Activated CD4-positive, CD25-positive, alpha-beta regulatory T cell treated with anti-CD3 and anti-CD28 coated beads, Interleukin-2, amount 50 U/mL, for 24 hours (primary cell): Measurements from ENCODE around the gene TIE1.

ENCODE experiments used
- ATAC-seq, 2 donors: fragments of 150-1000 bp; cut with Tn5 transposase; one replicate each; pipeline ENCODE4 v1.10.0; 2021; ENCODE audit warnings: mild to moderate bottlenecking in 1 of 2, moderate library complexity in 1 of 2

The TIE1 gene

DNA sequence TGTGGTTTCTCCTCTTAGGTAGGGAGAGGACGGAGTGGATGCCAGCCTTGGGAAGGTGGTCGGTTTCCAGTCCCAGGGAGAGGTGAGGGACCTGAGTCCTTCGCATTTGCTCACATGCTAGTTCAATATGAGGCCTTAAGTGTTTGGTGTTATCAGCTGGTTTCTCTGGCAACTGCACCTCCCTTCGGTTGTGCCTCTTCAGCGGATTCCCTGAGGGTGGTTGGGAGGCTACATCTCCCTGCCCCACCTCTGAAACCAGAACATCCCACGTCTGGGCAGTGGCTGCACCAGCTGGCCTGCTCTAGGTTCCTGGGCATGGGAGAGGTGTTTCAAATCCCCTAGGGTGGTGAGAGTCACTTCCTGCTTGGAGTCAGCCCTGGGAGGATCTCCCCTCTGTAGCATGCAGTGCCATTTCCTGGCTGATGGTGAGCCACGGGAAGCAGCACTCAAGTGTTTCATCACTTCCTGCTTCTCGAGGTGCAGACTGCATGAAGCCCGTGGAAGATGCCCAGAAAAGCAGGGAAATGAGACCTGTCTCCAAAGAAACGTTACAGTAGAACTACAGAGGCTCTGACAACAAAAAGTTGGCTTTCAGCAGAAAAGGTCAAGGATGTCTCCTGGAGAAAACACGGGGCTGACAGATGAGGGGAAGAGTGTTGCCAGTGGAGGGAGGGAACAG is 26.5 kb upstream of the TIE1 start:
- ATAC-seq: peak; percentile 78 to 82

DNA sequence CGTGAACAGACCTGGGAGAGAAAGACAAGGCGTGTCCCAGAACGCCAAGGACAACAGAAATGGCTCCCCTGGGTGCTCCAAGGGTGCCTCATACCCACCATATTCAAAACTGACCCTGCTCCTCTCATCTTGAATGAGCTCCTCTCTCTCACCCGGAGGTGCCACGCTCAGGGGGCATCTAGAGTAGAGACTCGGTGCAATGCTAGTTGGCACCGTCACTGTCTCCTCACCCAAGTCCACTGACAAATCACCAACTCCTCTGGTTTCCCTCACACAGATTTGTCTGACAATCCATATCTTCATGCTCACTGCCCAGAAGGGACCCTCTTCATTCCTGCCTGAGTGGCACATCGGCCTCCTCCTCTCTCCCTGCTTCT is 26.0 kb upstream of the TIE1 start:
- no peak for ATAC-seq

DNA sequence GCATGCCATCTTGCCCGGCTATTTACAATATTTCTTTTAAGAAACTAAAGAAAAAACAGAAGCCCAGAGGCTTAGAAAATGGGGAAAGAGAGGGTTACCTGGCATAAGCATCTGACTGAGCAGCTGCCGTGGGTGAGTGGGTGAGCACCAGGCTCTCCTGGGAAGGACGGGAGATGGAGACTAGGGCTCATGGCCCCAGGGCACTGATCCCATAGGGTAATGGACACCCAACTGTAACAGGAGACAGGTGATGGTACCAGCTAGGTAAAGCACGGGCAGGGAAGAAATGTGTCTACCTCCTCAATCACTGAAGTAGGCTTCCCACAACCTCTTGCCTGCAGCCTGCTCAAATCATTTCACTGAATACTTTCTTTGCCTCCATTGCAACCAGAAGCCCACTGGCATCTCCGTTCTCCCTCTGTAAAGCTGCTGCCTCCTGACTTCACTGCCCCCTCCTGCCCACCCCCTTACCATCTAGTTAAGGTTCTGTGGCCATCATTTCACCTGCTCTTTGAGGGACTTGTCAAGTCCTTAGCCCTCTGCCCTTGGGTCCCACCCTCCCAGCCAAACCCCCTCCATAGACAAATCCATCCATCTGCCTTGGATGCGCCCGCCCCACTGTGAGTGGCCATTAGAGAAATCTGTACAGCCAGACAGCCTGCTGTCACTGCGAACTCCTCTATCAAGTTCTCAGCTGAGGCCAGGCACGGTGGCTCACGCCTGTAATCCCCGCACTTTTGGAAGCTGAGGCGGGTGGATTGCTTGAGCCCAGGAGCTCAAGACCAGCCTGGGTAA is 24.8 kb upstream of the TIE1 start:
- no peak for ATAC-seq

DNA sequence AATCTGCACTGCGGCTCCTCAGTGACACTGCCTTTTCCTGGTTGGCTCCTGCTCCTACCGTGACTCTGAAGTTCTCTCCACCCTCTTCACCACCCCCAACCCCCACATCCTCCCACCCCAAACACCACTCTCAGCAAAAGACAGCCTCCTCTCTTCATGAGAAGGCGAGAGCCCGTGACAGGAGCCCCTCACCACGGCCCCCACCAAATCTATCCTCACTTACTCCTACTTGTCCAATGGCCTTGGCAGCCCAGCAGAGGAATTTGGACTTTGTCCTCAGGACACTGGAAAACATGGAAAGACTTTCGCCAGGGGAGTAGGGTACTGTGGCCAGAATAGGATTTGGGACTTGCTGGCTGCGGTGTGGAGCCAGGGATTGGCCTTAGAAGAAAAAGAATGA is 24.1 kb upstream of the TIE1 start:
- ATAC-seq: no peak

DNA sequence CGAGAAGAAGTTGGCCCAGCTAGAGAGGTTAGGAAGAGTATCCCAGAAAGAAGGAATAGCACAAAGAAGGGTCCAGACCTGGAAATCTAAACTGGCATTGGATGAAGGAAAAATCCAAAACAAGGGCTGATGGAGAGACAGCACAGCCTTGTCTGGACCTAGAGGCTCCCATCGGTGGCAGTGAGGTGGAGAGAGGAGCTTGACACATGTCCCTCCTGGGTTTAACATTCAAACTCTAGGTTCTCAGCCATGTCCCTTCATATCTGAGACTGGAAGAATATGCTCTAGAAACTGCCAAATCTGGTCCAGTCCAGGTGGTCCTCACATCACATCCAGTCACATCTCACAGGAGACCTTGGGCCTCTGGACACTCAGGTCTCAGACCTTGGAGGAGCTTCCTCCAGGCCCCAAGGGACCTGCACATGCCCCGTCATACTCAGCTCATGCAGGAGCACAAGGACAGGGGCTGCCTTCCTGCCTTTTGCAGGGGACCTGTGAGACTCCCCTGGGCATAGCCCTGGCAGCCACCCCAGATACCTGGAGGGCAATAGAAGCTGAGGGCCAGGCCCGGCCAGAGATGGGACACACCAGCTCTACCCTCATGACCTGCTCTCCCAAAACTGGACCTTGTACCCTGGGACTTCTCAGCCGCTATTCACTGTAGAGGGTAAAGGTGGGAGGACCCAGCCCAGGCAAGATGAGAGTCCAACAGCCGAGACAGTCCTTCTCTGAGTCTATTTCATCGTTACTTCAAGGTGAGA is 23.5 kb upstream of the TIE1 start:
- ATAC-seq: no peak

DNA sequence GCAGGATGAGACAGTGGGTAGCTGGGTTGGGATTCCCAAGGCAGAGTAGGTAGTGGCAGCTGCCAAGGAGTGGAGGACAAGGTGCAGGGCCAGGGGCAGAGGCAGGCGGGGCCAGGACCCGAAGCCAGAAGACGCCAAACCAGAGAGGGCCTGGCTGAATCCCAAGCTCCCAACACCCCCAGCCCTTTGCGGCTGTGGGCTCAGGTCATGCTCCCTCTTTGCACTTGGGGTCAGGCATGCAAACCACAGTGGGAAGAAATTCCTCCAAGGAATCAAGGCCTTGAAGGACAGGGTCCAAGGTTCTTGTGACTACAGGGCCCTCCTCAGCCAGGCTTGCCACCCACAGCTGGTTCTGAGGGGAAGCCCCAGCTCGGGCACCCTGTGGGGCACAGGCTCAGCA is 21.6 kb upstream of the TIE1 start:
- ATAC-seq: no peak

DNA sequence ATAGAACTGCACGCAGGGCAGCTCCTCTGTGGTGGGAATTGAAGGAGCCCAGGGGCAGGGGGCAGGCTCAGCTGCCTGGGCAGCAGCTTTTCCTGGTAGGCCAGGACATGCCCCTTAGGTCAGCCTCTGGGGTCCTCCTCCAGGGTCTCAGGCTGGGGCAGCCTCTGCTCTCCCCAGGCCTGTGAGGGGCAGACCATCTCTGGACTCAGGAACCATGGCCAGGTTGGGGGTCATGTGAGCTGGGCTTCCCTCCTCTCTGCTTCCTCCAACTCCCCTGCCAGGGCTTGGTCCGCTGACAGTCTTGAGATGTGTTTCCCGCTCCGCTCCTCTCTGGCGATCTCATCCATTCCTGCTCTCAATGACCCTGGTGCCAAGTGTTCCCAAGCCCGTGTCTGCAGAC is 21.1 kb upstream of the TIE1 start:
- ATAC-seq: no peak

DNA sequence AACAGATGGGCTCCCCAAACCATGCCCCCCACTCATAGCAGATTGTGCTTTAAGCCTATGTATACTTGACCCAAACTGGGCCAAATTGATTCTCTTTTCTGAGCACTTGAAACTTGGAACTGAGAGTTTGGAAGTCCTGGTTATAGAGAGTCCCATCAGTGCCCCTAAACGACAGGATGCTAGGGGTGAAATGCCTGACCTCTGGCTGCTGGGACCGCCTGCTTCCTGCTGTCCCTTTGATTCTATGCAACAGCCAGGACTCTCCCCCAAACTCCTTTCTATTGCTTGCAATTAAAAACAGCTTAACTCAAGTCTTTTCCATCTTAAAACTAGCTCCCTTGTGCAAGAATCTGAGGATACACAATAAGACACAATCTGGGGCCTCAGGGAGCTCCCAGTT is 20.1 kb upstream of the TIE1 start:
- ATAC-seq: no peak

DNA sequence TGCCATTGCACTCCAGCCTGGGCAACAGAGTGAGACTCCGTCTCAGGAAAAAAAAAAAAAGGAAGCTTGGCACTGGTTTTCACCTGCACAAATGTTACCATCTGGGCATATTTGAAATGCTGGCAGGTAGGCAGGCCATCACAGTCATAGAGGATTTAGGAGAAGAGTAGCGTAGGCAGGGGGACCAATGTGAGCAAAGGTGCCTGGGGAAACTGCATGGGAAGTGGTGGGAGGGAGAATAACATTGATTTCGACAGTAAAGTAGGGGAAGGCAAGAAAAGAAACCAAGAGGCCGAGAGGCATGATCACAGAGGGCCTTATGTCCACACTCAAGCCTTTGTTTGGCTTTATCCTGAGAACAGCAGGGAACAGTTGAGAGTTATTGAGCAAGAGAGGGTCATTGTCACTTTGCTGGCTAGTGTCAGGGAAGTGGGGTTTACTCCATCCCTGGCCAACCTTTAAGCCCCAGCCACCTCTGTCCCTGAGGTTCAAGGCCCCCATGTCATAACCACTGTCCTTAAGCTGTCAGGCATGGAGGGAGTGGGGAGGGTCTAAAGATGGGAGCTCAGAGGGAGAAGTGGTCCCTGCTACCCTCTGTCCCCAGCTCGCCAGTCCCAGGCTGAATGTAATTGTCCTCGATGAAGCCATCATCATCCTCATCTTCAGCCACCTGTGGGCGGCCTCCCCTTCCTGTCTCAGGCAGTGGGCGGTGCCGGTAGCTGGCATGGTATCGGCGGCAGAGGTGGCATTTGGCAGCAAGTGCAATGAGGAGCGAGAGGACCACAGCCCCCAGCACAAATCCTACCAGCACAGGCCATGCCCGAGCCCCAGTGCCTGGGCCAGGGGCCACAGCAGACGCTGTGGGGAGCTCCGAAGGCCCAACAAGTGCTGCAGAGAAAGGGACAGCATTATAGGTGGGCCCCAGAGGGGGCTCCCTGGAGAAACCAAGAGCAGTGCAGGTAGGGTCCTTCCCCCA is 18.3 kb upstream of the TIE1 start:
- ATAC-seq: no peak

DNA sequence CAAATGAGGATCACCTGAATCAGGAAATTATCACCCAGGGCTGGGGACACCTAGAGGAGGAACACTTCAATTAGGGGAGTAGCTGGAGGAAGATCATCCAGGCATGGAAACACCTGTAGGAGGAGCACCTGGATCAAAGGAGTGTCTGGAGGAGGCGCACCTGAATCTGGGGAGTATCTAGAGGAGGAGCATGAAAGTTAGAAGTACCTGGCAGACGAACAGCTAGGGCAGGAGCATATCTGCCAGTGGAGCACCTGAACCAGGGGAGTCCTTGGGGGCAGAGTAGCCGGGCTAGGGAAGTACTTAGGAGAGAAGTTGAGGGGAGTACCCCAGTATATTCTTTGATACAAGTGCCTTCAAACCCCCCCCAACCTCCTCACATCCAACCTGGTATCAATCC is 16.7 kb upstream of the TIE1 start:
- ATAC-seq: no peak

DNA sequence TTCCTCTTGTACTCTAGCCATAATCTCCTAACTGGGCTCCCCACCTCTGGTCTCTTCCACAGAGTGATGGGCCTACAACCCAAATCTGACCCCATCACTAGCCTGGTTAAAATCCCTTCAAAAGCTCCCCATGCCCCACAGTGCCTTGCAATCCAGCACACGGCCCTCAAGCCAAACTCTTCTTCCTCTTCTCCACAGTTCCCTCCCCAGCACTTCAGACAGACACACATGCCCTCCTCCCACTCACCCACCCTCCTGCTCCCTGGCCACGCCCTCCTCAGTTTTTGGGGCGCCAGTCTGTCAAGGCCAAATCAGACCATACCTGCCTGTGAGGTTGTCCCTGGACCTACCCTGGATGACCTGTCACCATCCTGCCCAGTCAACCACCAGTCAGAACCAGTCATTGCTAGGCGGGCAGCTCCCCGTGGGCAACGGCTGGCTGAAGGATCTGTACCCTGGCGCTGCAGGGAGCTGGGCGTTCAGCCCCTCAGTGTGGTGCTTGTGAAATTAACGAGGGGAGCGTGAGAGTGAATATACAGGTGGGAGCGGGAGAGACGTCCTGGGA is 16.2 kb upstream of the TIE1 start:
- no peak for ATAC-seq

DNA sequence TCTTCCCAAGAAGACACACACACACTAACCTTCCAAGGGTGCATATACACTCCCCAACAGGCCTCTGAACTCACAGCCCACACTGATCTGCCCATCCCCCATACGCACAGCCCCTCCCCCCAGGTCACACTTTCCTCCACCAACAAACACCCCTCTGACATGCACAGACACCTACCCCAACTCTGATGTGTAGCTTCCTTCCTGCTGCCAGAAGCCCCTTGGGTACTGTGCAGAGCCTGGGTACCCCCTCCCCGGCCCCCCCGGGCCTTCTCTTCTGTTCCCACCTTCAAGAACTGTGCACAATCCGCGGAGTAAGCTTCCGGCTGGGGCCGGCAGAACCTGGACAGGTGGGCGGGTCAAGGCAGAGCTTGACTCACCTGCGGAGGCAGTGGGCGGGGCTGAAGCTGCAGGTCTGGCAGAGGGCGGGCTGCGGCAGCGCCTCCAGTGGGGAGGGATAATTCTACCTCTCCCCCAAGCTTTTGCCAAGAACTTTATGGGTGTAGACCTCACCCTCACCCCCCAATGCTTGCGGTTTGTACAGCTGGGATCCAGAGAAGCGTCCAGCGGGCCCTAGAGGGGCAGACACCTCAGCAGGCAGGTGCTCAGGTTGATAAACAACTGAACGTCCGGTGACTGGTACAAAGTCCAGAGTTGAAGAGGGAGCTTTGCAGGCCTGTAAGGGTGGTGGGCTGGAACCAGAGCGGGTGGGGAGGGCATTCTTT is 15.4 kb upstream of the TIE1 start, which contains the start of gene C1orf210:
C1orf210 (minus strand) TSS at position 313 of the 722 bp plus-strand sequence. CDS start 2,311 bp downstream, outside the sequence.
- peak in 1 of 2 donors; percentile 35 for ATAC-seq

DNA sequence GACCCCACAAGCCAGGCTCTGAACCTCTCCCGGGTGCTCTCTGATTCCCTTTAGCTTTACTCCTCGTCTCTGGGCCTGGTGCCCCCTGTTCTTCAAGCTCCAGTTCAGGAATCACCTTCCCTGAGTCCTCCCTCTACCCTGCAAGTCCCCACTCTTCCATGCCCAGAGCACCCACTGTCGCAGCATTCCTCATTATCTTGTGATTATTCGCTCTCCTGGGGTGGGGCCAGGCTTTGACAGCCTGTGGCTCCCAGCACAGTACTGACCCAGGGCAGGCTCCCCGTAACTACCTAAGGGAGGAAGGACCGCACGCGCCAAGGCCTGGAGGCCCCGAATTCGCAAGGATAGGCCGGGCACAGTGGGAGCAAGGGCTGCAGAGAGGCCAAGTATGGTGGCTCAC is 14.7 kb upstream of the TIE1 start:
- ATAC-seq: no peak

DNA sequence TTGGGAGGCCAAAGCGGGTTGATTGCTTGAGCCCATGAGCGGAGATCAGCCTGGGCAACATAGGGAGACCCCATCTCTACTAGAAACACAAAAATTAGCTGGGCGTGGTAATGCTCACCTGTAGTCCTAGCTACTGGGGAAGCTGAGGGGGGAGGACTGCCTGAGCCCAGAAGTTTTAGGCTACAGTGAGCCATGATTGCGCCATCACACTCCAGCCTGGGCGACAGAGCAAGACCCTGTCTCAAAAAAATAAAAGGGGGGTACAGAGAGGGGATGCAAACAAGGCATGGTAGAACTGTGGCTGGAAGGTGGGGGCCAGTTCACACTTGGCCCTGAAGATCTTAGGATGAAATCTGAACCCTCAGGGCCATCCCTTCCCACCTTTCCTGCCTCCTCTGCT is 14.2 kb upstream of the TIE1 start:
- ATAC-seq: no peak

DNA sequence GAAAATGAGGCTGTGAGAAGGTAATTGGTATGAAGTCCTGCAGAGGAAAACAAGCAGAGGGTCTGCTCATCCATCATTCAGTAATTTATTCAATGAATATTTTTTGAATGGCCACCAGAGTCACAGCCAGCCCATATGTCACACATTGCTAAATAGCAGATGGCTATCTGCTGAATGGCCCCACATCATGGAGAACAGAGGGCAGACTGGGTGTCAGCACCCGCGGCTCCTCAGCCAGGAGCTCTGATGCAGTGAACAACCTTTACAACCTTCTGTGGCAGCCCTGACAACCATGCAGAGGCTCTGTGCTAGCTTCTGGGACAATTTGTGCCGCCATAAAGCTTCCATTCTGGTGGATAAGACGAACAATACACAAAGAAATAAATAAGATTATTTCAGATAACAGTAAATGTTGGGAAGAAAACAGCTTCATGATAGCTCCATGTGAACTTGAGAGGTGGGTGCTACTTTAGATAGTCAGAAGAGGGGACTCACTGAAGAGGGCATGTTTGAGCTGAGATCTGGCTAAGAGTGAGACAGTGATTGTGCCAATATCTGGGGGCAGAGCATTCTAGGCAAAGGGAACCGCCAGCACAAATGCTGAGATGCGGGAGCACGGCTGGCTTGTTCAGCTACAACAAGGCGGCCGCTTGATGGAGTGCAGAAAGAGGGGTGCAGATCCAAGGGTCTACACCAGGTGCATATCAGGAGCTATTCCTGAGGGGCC is 12.6 kb upstream of the TIE1 start:
- no peak for ATAC-seq

DNA sequence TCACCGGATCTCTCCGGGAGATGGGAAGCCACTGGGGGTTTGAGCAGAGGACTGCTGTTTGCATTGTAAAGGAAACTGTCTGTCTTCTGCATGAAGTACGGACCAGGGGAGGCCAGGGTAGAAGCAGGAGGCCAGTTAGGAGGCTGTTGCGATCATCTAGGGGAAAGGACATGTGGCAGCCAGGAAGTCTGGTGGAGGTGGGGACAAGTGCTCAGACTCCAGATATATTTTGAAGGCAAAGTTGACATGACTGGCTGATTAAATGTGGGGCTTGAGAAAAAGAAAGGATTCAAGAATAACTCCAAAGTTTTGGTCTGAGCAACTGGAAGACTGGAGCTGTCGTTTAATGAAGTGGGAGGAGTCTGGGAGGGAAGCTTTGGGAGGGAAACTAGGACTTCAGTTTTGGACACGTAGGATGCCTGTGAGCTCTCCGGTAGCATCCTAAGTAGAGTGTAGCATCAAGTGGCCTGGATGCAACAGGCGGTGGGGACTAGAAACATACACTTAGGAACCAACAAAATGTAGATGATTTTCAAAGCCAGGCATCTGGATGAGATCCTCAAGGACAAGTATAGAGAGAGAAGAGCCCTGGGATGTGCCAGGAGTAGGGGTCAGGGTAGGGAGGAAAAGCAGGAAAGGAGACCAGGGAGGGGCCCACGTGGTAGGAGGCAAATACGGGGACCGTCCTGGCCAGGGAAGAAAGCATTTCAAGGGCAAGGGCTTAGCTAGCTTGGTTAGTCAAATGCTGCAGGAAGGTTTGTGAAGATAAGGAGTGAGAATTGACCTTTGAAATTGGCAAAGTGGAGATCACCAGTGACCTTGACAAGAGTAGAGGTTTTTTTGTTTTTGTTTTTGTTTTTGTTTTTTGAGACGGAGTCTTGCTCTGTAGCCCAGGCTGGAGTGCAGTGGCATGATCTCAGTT is 11.7 kb upstream of the TIE1 start:
- ATAC-seq: no peak

DNA sequence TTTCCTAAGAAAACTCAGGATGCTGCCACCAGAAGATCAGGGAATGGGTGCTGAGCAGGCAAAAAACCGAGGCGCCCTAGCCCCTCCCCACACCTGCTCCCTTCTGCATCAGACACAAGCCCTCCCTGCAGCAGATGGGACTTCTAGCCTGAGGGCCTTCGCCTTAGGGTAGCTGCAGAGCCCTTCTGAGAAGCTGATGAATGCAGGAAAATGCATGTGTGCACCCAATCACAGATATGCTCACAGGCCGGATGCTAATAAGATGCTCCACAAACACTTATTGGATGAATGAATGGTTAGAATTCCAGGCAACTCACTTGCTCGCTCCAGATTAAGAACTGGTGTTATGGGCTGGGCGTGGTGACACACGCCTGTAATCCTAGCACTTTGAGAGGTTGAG is 8.6 kb upstream of the TIE1 start:
- no peak for ATAC-seq

DNA sequence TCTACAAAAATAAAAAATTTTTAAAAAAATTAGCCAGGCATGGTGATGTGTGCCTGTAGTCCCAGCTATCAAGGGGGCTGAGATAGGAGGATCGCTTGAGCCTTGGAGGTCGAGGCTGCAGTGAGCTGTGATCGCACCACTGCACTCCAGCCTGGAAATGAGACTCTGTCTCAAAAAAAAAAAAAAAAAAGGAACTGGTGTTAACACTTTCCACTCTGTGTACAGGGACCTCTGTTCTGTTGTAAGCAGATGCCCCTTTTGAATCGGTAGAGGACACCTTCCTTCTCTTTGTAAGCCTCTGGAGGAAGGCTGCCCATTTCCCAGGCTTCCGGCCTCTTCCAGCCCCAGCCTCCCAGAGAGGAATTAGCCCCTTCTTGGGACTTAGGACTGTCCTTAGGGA is 8.1 kb upstream of the TIE1 start:
- no peak for ATAC-seq

DNA sequence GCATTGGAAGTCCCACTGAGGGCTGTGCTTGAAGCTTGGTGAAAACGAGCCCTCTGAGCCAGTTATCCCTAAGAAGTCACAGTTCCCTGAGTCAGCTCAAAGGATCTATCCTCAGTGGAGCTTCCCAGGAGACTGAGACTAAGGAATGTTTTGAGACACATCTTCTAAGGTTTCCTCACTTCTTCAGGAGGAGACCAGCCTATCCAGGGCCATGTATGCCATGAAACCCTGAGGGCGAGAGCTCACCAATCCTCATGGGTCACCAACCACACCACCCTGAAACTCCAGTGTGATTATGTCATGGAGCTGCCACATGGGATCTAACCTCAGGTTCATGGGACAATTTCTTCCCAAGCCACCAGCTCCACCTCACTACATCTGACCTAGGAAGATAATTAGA is 7.6 kb upstream of the TIE1 start:
- no peak for ATAC-seq
